Raji (cell line): ENCODE measurements around the gene RB1.

Experiments used
- POLR2A ChIP-seq: IDR thresholded peaks from 2 replicates; pipeline ENCODE4 v1.6.1; 2011; ENCODE audit warnings: low read depth, low read length, control low read depth; ENCODE audit not compliant: insufficient read depth

Gene RB1

GRCh38 chr13:48506092-48506701 is 202.6 kb downstream of the RB1 start:
- TF ChIP-seq POLR2A, result no peak

- no peak for TF ChIP-seq POLR2A
Measured at GRCh38 chr13:48507021-48507420, 203.5 kb downstream of the RB1 start.

GRCh38 chr13:48508011-48508410 is 204.5 kb downstream of the RB1 start:
- no peak for TF ChIP-seq POLR2A

GRCh38 chr13:48510698-48511097 is 207.1 kb downstream of the RB1 start:
- no peak for TF ChIP-seq POLR2A

GRCh38 chr13:48511621-48512230 is 208.2 kb downstream of the RB1 start:
- no peak for TF ChIP-seq POLR2A

- no peak for TF ChIP-seq POLR2A
Measured at GRCh38 chr13:48514793-48515192, 211.2 kb downstream of the RB1 start.

GRCh38 chr13:48515732-48516131 is 212.2 kb downstream of the RB1 start:
- no peak for TF ChIP-seq POLR2A

- TF ChIP-seq POLR2A, result no peak
Measured at GRCh38 chr13:48518083-48518482, 214.5 kb downstream of the RB1 start.

- TF ChIP-seq POLR2A, result no peak
Measured at GRCh38 chr13:48526286-48526685, 222.7 kb downstream of the RB1 start.

GRCh38 chr13:48527955-48528354 is 224.4 kb downstream of the RB1 start:
- no peak for TF ChIP-seq POLR2A

- TF ChIP-seq POLR2A, result no peak
Measured at GRCh38 chr13:48528720-48529119, 225.2 kb downstream of the RB1 start.

GRCh38 chr13:48530833-48531232 is 227.3 kb downstream of the RB1 start:
- no peak for TF ChIP-seq POLR2A
